ENCODE data around the gene HHLA2. TPM values are rescaled to one million over a fixed set of nuclear protein-coding genes. Genes with fewer than 3 reads are reported as not detected.

The HHLA2 gene
- total RNA-seq, 1 donor from 2014 or later: not detected

DNA sequence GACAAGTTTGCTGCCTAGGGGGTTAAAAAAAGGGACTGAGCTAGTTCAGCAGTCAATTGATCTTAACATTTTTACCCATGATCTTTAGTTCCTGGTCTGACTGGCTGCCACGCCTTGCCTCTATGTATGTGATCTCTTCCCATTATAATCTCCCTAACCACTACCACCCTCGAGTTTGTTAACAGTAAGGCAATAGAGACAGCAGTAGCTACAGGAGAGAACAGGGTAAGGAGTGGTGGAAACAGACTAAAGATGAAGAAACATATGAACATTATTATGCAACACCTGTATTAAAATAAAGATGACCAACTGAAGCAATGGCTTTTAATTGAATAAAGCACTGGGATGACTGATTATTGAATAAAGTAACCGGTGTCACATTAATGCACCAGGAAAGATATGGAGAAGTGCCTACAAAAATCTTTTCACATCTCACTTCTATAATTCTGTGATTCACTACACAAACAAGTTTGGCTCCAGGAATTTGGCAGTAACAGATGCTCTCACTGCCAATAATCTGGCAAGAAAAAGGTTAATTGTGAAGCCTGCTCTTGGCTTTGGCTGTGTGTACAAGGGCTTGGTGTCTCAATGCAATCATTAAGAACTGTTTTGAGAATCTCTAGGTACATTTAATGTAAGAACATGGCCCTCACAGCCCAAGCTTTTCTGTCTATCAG, 95.7 kb downstream of the HHLA2 start:
- DNase-seq (ENCODE audit: low read depth): no peak

- no peak for DNase-seq (ENCODE audit: low read depth)
Measured at GRCh38 chr3:108393128-108393900, 97.0 kb downstream of the HHLA2 start.

DNA sequence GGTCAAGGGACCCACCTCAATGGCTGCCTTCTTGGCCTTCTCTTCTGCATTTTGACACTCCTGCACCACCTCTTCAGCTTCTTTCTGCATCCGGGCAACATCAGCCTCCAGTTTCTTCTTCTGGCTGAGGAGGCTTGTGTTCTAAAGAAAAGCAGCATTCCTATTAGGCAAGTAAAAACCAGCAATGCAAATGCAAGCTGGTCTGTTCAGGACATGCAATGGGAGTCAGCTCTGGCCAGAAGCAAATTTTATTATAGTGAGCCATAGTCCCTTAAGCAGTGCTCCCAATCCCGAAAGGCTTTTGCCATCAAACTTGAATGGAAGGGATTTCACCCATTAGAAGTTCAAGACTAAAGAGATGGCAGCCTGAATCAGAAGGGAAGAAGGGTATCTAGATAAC, 97.7 kb downstream of the HHLA2 start:
- DNase-seq (ENCODE audit: low read depth): no peak

DNA sequence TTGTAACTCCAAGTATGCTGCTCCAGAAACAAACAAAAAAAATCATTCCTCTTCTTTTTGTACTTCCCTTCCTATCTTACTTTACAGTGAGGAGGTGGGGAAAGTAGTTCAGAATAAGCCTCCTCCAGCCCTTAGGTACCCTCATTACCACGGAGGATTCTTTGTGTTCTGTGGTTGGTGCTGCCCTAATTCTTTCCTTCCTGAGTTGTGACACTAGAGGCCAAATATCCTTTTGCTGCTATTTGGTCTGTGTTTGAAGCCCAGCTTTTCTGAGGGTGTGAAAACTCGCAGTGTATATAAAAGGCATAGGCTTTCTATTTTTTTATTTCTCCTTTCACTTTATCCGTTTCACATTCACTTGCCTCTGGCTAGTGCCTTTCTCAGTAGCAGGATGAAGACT, 98.2 kb downstream of the HHLA2 start:
- DNase-seq (ENCODE audit: low read depth): no peak

GRCh38 chr3:108396336-108396735, 100.0 kb downstream of the HHLA2 start:
- no peak for DNase-seq (ENCODE audit: low read depth)

DNA sequence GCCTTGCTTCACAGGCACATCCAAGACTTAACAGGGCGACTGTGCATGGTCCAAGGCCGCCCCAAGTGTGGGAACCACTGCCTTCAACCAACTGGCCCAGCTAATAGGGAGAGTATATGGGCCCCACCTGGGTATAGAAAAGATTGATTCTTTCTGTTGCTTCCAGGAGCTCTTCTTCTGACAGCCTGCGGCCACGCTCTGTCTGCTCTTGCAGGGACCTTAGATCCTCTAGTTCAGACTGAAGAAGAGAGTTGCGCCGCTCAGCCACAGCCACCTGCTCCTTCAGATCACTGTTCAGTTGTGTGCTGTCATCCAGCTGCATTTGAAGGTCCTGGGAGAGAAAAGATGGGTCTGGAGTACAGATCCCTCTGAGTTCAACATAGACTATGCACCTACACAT, 102.2 kb downstream of the HHLA2 start:
- peak; percentile 31 for DNase-seq (ENCODE audit: low read depth)

- DNase-seq (ENCODE audit: low read depth): no peak
Measured at GRCh38 chr3:108401836-108402235, 105.5 kb downstream of the HHLA2 start.

- no peak for DNase-seq (ENCODE audit: low read depth)
Measured at GRCh38 chr3:108403198-108403597, 106.8 kb downstream of the HHLA2 start.

- no peak for DNase-seq (ENCODE audit: low read depth)
Measured at GRCh38 chr3:108403686-108404345, 107.5 kb downstream of the HHLA2 start.

DNA sequence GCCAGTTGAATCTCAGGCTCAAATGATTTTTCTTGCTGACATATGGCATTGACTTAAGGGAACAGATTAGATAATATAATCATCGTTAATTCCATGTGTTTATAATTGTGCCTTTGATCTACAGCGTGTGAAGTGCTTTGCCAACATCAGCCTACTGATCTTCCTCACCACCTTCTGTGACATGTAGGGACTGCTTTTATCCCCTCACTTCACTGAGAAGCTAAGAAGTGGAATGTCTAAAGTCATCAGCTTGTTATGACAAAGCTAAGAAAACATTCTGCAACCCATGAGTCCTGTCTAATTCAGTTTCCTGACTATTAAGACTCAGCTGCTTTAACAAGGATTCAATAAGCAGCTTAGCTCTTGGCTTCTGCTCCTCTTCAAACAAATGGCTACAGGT, 108.0 kb downstream of the HHLA2 start:
- DNase-seq (ENCODE audit: low read depth): no peak

DNA sequence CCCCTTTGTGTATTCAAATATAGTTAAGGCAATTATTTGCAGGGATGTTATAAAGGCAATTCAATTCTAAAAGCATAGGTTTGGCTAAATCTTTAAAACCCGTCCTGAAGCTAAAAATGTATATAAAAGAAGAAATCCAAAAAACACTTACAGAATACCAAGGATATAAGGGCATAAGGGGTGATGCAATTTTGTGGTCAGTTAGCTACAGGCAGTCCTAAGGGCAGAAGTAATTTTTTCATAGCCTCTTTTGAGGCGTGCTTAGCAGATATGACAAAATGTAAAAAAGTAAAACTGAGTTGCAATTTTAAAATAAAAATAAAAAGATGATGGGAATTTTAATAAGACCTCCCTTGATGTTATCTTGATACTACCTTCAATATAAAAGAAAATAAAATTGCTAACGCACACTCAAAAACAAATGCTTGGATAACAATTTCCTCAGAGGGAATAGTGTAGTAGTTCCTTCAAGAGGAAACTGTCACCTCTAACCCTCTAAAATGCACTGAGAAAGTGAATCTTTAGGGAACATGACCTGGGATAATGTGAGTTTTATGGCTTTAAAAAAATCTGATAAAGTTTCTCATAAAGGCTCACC, 109.8 kb downstream of the HHLA2 start:
- no peak for DNase-seq (ENCODE audit: low read depth)

DNA sequence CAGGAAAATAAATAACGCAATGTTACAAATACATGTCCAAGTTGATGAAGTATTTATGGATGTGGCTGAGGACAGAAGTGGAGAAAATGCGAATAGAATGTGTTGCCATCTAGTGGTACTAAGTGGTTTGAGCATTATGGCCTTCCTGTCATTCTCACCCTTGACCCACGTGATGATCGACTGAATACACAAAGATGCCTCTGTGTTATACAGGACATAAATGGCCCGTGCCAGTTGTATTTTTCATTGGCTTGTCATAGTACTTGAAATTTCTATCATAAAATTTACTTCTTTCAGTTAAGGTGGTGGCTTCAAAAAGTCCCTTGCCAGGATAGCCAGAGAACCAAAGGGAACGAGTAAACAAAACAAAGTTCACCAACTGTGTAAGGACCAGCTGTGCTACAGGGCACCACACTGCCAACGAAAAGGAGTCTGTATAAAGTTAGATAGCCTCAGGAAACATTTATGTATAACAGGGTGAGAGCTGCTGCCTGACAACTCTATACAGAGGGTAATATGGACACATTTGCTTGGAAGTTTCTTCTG, 110.4 kb downstream of the HHLA2 start:
- peak; percentile 76 for DNase-seq (ENCODE audit: low read depth)

GRCh38 chr3:108407886-108408285, 111.5 kb downstream of the HHLA2 start:
- DNase-seq (ENCODE audit: low read depth): no peak

DNA sequence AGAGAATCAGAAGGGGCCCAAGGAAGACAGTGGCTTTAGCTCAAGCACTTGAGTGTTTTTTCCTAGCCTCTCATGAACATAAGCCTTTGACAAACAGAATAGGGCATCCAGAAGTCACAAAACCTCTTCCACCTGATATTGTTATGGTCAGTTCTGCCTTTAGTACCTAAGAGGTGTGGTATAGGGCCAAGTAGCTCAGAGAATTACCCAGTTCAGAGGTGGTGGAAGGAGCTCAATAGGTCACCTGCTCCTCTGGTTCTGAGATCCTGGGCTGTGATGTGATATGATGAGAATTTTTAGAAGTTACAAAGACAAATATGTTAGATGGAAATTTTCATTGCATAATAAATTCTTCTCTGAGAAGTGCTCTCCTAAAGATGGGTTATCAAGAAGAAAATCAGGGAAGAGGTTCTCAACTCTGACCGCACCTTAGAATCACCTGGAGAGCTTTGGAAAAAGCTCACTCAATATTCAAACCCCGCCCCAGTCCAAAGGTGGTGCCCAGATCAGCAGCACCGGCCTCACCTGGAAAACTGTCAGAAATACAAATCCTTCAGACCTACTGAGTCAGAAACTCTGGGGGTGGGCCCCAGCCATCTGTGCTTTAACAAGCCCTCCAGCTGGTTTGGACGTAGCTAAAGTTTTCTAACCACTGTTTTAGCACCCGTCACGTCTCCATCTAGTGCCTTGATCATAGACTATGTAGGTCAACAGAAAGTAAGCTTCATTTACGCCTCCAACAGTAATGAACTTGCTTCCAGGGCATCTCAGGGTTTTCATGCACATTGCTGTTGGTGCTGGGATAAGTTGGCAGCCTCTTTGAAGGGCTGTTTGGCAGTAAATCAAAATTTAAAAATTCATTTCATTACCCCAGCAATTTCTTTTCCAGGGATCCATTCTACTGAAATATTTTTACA, 112.8 kb downstream of the HHLA2 start:
- DNase-seq (ENCODE audit: low read depth): no peak

DNA sequence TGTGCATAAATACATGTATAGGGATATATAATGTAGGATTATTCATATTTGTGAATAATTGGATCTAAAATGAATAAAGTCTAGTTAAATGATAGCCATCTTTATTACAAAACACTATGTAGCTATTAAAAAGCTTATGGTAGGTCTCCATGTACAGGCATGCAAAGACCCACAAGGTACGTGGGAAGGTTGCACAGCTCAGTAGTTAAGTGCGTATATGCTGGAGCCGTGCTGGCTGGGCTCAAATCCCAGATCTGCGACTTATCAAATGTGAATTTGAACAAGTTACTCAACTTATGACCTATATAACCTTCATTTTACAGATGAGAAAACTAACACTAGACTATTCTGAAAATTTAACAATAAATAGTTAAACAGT, 113.4 kb downstream of the HHLA2 start:
- DNase-seq (ENCODE audit: low read depth): no peak

DNA sequence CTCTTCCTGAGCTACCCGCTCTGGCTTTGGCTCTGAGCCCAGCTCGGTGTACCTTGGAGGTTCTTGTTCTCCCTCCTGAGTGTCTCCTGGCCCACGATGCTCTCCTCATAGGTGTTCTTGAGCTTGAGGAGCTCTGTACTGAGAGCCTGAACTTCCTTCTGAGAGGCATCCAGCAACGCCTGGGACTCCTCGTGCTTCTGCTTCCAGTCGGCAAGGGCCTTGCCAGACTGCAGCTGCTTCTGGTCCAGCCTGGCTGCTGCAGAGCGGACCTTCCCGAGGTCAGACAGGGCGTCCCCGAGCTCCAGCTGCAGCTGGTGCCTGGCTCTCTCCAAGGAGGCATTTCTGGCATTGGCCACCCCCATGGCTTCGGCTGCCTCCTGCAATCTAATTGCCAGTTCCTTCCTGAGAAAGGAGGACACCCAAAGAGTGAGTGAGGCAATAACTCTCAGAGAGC, 114.2 kb downstream of the HHLA2 start:
- peak; percentile 64 for DNase-seq (ENCODE audit: low read depth)

GRCh38 chr3:108412121-108412750, 115.9 kb downstream of the HHLA2 start:
- DNase-seq (ENCODE audit: low read depth): no peak

DNA sequence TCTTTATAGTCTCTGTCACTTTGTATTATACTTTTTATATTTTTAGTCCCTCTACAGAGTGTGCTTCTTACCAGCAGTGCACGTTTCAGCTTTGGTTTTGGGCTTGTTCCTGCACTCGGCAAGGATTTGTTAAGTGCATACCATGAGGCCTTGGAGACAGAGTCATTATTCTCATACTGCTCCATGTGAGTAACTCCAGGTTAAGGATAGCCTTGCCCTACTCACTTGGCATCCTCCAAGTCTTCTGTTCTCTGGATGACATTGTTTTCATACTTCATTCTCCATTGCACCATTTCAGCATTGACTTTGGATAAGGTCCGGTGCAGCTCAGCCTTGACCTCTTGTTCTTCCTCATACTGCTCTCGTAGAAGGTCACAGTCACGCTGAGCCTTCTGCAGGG, 117.7 kb downstream of the HHLA2 start:
- no peak for DNase-seq (ENCODE audit: low read depth)

GRCh38 chr3:108415661-108416060, 119.3 kb downstream of the HHLA2 start:
- DNase-seq (ENCODE audit: low read depth): no peak
